Stimulated activated CD8-positive, alpha-beta memory T cell treated with anti-CD3 and anti-CD28 coated beads, Interleukin-12 subunit alpha, Interleukin-12 subunit beta, amount 100 ng/mL, for 24 hours (primary cell): ENCODE data around the gene PTPRK.
"Not testable (repeated sequence)": the region's sequence is repeated elsewhere in the genome, so short reads cannot be mapped to it uniquely, and the experiment has no call there.

Source experiments
- DNase-seq: peaks from one replicate; pipeline ENCODE4 v3.0.0-alpha.2; 2020; ENCODE audit errors: extremely low read depth

PTPRK gene

GRCh38 chr6:127956260-127956888 is 564.0 kb downstream of the PTPRK start:
- no peak for DNase-seq

GRCh38 chr6:127954082-127954481 is 566.3 kb downstream of the PTPRK start:
- DNase-seq = no peak

- no peak for DNase-seq
Measured at GRCh38 chr6:127952831-127953230, 567.6 kb downstream of the PTPRK start.

- no peak for DNase-seq
Measured at GRCh38 chr6:127952176-127952575, 568.2 kb downstream of the PTPRK start.

GRCh38 chr6:127951172-127951917 is 569.1 kb downstream of the PTPRK start:
- no peak for DNase-seq

GRCh38 chr6:127950566-127951145 is 569.7 kb downstream of the PTPRK start:
- no peak for DNase-seq

- no peak for DNase-seq
Measured at GRCh38 chr6:127949251-127949650, 571.1 kb downstream of the PTPRK start.

- DNase-seq = no peak
Measured at GRCh38 chr6:127946388-127946787, 574.0 kb downstream of the PTPRK start.

- DNase-seq = no peak
Measured at GRCh38 chr6:127945434-127946097, 574.8 kb downstream of the PTPRK start.

GRCh38 chr6:127941228-127941627 is 579.2 kb downstream of the PTPRK start:
- DNase-seq = no peak

- DNase-seq = no peak
Measured at GRCh38 chr6:127939442-127940066, 580.8 kb downstream of the PTPRK start.

GRCh38 chr6:127938701-127939100 is 581.7 kb downstream of the PTPRK start:
- DNase-seq = no peak

GRCh38 chr6:127937747-127938146 is 582.7 kb downstream of the PTPRK start:
- no peak for DNase-seq

GRCh38 chr6:127937102-127937501 is 583.3 kb downstream of the PTPRK start:
- DNase-seq = no peak

- DNase-seq = no peak
Measured at GRCh38 chr6:127934956-127935355, 585.4 kb downstream of the PTPRK start.

GRCh38 chr6:127933852-127934840 is 586.3 kb downstream of the PTPRK start:
- DNase-seq = no peak

GRCh38 chr6:127933137-127933536 is 587.3 kb downstream of the PTPRK start:
- no peak for DNase-seq

GRCh38 chr6:127932708-127933107 is 587.7 kb downstream of the PTPRK start:
- DNase-seq = no peak

- not testable (repeated sequence) for DNase-seq
Measured at GRCh38 chr6:127926441-127926840, 594.0 kb downstream of the PTPRK start.

- no peak for DNase-seq
Measured at GRCh38 chr6:127924440-127924839, 596.0 kb downstream of the PTPRK start.

- DNase-seq = no peak
Measured at GRCh38 chr6:127924031-127924430, 596.4 kb downstream of the PTPRK start.
